ENCODE data around the gene MED13L. TPM values are rescaled to one million over a fixed set of nuclear protein-coding genes. Genes with fewer than 3 reads are reported as not detected.

MED13L gene
- total and polyA plus RNA-seq, 2 donors (not counting 1 experiment from before 2014, with no cell fraction given) = 56.5 to 97.3 TPM

DNA sequence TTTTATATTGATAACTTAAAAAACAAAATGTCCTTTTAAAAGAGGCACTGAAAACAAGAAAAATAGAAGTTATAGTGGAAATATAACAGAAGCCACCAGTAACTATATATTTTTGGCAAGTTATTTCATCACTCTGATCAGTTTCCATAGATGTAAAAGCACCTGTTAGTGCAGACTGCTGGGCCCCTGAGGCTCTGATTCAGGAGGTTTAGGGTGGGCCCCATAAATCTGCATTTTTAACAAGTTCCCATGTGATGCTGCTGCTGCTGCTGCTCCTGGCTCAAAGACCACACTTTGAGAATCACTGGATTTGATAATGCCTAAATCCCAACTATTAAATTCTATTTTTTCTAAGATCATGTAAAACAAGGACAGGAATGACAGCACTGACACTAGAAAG lies 251.1 kb downstream of the MED13L start:
- Histone ChIP-seq H3K27ac (ENCODE audit: insufficient read depth, low read length) (no peak overlapping the region), H3K79me2 (ENCODE audit: control insufficient read depth, insufficient read depth, low read length) (peaks cover 21% of the 10 kb centered on the region), H2AFZ (ENCODE audit: low read length) (no peak overlapping the region), H3K9ac (ENCODE audit: insufficient read depth, low read length) (no peak overlapping the region), H3K9me3 (ENCODE audit: control insufficient read depth, insufficient read depth, low read depth, low read length) (no peaks in the 10 kb centered on the region), H3K27me3 (ENCODE audit: control insufficient read depth, insufficient read depth, low read length) (no peaks in the 10 kb centered on the region), H3K4me2 (ENCODE audit: extremely low read depth, insufficient read depth, low read length) (no peak overlapping the region), H3K4me1 (ENCODE audit: control insufficient read depth, extremely low read depth, insufficient read depth, low read length) (no peaks in the 10 kb centered on the region), H3K36me3 (ENCODE audit: control insufficient read depth, insufficient read depth, low read length) (no peaks in the 10 kb centered on the region), H3K4me3 (replicated peaks in 1 of 4; ENCODE audit: control extremely low read depth in 1 of 4, insufficient read depth in 1 of 4, low read depth in 3 of 4, low read length in 4 of 4) (no peak overlapping the region), H4K20me1 (ENCODE audit: control insufficient read depth, extremely low read depth, insufficient read depth, low read length) (no peaks in the 10 kb centered on the region)
- no peak for DNase-seq (ENCODE audit: low read depth in 2 of 2)
- TF ChIP-seq, protein P1, sequence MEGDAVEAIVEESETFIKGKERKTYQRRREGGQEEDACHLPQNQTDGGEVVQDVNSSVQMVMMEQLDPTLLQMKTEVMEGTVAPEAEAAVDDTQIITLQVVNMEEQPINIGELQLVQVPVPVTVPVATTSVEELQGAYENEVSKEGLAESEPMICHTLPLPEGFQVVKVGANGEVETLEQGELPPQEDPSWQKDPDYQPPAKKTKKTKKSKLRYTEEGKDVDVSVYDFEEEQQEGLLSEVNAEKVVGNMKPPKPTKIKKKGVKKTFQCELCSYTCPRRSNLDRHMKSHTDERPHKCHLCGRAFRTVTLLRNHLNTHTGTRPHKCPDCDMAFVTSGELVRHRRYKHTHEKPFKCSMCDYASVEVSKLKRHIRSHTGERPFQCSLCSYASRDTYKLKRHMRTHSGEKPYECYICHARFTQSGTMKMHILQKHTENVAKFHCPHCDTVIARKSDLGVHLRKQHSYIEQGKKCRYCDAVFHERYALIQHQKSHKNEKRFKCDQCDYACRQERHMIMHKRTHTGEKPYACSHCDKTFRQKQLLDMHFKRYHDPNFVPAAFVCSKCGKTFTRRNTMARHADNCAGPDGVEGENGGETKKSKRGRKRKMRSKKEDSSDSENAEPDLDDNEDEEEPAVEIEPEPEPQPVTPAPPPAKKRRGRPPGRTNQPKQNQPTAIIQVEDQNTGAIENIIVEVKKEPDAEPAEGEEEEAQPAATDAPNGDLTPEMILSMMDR (conservative IDR thresholded peaks at IDR 0.05 in 1 of 2, IDR thresholded peaks at IDR 0.05 in 1 of 2; ENCODE audit: low read depth in 1 of 2, low read length in 2 of 2) = no peak
- TF ChIP-seq EZH2 (IDR thresholded peaks at IDR 0.05; ENCODE audit: low read length, missing control alignments) = no peak

DNA sequence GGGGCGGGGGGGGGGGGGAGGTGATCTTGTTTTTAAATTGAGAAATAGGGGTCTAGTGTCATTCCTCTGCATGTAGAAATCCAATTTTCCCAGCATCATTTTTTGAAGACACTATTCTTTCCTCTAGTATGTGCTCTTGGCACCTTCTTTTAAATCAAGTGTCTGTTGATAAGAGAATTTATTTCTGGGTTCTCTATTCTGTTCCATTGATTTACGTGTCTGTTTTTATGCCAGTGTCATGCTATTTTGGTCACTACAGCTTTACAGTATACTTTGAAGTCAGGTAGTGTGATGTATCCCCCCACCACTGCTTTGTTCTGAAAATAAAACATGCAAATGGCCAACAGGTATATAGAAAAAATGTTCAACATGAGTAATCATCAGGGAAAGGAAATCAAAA lies 252.7 kb downstream of the MED13L start:
- H3K79me2 ChIP-seq (ENCODE audit: control insufficient read depth, insufficient read depth, low read length) = peaks cover 19% of the 10 kb centered on the region
- H2AFZ ChIP-seq (ENCODE audit: low read length) = no peak overlapping the region
- DNase-seq (ENCODE audit: low read depth in 2 of 2) = no peak
- no peak overlapping the region for H3K4me2 ChIP-seq (ENCODE audit: extremely low read depth, insufficient read depth, low read length)
- H3K27ac ChIP-seq (ENCODE audit: insufficient read depth, low read length) = no peak overlapping the region
- no peaks in the 10 kb centered on the region for H3K27me3 ChIP-seq (ENCODE audit: control insufficient read depth, insufficient read depth, low read length)
- no peaks in the 10 kb centered on the region for H3K36me3 ChIP-seq (ENCODE audit: control insufficient read depth, insufficient read depth, low read length)
- TF ChIP-seq, protein P1 (conservative IDR thresholded peaks at IDR 0.05 in 1 of 2, IDR thresholded peaks at IDR 0.05 in 1 of 2; ENCODE audit: low read depth in 1 of 2, low read length in 2 of 2) = no peak
- TF ChIP-seq EZH2 (IDR thresholded peaks at IDR 0.05; ENCODE audit: low read length, missing control alignments) = no peak
- no peak overlapping the region for H3K4me3 ChIP-seq (replicated peaks in 1 of 4; ENCODE audit: control extremely low read depth in 1 of 4, insufficient read depth in 1 of 4, low read depth in 3 of 4, low read length in 4 of 4)
- H3K9me3 ChIP-seq (ENCODE audit: control insufficient read depth, insufficient read depth, low read depth, low read length) = no peaks in the 10 kb centered on the region
- no peak overlapping the region for H3K9ac ChIP-seq (ENCODE audit: insufficient read depth, low read length)
- H4K20me1 ChIP-seq (ENCODE audit: control insufficient read depth, extremely low read depth, insufficient read depth, low read length) = no peaks in the 10 kb centered on the region
- H3K4me1 ChIP-seq (ENCODE audit: control insufficient read depth, extremely low read depth, insufficient read depth, low read length) = no peaks in the 10 kb centered on the region

DNA sequence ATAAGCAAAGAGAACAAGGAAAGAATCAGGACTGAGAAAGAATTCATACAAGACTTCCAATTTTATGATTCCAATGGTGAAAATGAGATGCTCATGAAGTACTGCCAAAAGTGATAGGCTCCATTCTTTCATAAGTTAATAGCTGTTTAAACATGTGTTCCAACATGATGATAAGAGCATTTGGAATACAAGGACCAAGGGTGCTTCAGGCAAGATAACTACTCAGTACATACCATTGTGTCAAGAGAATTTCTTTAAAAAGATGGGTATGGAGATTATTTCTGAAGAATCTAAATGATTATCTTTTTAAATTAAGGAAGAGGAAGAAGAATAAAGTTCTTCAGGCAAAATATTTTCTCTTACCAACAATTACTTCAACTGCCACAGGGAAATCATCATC lies 258.1 kb downstream of the MED13L start:
- no peaks in the 10 kb centered on the region for H4K20me1 ChIP-seq (ENCODE audit: control insufficient read depth, extremely low read depth, insufficient read depth, low read length)
- TF ChIP-seq, protein P1 (conservative IDR thresholded peaks at IDR 0.05 in 1 of 2, IDR thresholded peaks at IDR 0.05 in 1 of 2; ENCODE audit: low read depth in 1 of 2, low read length in 2 of 2) = no peak
- TF ChIP-seq EZH2 (IDR thresholded peaks at IDR 0.05; ENCODE audit: low read length, missing control alignments) = no peak
- H3K9me3 ChIP-seq (ENCODE audit: control insufficient read depth, insufficient read depth, low read depth, low read length) = no peaks in the 10 kb centered on the region
- no peak overlapping the region for H3K9ac ChIP-seq (ENCODE audit: insufficient read depth, low read length)
- peaks cover 9% of the 10 kb centered on the region for H3K79me2 ChIP-seq (ENCODE audit: control insufficient read depth, insufficient read depth, low read length)
- no peak overlapping the region for H3K27ac ChIP-seq (ENCODE audit: insufficient read depth, low read length)
- no peak for DNase-seq (ENCODE audit: low read depth in 2 of 2)
- H3K36me3 ChIP-seq (ENCODE audit: control insufficient read depth, insufficient read depth, low read length) = no peaks in the 10 kb centered on the region
- no peak overlapping the region for H3K4me3 ChIP-seq (replicated peaks in 1 of 4; ENCODE audit: control extremely low read depth in 1 of 4, insufficient read depth in 1 of 4, low read depth in 3 of 4, low read length in 4 of 4)
- H2AFZ ChIP-seq (ENCODE audit: low read length) = no peak overlapping the region
- no peaks in the 10 kb centered on the region for H3K4me1 ChIP-seq (ENCODE audit: control insufficient read depth, extremely low read depth, insufficient read depth, low read length)
- H3K27me3 ChIP-seq (ENCODE audit: control insufficient read depth, insufficient read depth, low read length) = no peaks in the 10 kb centered on the region
- H3K4me2 ChIP-seq (ENCODE audit: extremely low read depth, insufficient read depth, low read length) = no peak overlapping the region
